ENCODE data around the gene PRAMEF33. TPM values are rescaled to one million over a fixed set of nuclear protein-coding genes. Genes with fewer than 3 reads are reported as not detected.
"Not testable (repeated sequence)": the region's sequence is repeated elsewhere in the genome, so short reads cannot be mapped to it uniquely, and the experiment has no call there.

PRAMEF33 gene
- total RNA-seq, 2 donors from 2014 or later: not detected

DNA sequence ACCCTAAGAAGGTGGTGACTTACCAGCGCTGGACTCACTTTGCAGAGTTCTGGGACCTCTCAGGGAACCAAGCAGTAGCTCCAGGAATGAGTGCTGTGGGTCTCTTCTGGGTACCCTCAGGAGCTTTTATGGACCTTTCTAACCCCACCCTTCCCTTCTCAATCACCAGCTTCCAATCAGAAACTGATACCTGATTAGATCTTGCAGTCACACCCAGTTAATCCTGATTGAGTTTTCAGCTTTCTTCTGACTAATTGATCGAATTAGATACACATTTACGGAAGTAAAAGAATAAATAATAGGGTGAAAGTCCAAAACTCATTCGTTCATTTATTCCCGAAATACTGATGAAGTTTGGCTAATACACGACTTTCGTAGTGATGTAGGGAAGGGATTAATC, 43.7 kb downstream of the PRAMEF33 start, which contains the start of gene PRAMEF14:
PRAMEF14 (minus strand) TSS at position 101 of the 400 bp plus-strand sequence. CDS start 1,820 bp downstream, outside the sequence.
- WGBS, 2 donors: 43 to 67% methylated on average over 7 of the region's 7 CpGs
- H3K27ac ChIP-seq; intact Hi-C loops (cut with DNase I): not testable (repeated sequence)

DNA sequence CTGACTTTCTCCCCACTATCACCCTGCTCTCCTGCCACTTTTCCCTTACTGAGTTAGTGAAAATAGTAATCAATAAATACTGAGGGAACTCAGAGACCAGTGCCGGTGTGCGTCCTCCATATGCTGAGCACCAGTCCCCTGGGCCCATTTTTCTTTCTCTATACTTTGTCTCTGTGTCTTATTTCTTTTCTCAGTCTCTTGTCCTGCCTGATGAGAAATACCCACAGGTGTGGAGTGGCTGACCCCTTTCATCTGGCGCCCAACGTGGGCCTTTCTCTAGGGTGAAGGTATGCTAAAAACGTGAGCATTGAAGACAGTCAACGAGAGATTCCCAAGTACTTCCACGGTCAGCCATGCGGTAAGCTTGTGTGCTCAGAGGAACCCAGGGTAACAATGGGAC, 50.1 kb downstream of the PRAMEF33 start:
- DNase-seq; H3K9me3 ChIP-seq; H3K4me1 ChIP-seq; H3K4me3 ChIP-seq; H3K36me3 ChIP-seq (replicated peaks in 1 of 2; ENCODE audit: insufficient read depth in 1 of 2, low read depth in 2 of 2); intact Hi-C loops (cut with DNase I); H3K27ac ChIP-seq; H3K27me3 ChIP-seq; ATAC-seq: not testable (repeated sequence)
- 78 to 89% methylated on average over 6 of the region's 8 CpGs for WGBS, 2 donors

More for the DNA sequence above, 43.7 kb downstream of the PRAMEF33 start, which contains the start of gene PRAMEF14:
- DNase-seq; H3K4me3 ChIP-seq; H3K4me1 ChIP-seq; H3K27me3 ChIP-seq; H3K9me3 ChIP-seq; H3K36me3 ChIP-seq (replicated peaks in 1 of 2; ENCODE audit: insufficient read depth in 1 of 2, low read depth in 2 of 2); ATAC-seq: not testable (repeated sequence)

DNA sequence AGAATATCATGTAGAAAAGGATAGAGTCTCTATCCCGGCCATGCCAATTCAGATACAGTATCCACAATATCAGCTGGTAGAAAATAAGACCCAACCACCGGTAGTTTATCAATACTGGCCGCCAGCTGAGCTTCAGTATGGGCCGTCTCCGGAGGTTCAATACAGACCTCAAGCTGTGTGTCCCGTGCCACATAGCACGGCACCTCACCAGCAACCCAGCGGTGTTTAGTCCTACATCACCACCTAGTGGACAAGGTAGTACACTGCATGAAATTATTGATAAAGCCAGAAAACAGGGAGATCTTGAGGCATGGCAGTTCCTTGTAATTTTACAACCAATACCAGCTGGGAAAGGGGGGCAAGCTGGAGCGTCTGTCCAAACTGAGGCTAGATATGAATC, 51.1 kb downstream of the PRAMEF33 start:
- H3K27me3 ChIP-seq; H3K4me3 ChIP-seq; H3K9me3 ChIP-seq; H3K27ac ChIP-seq; DNase-seq; H3K36me3 ChIP-seq (replicated peaks in 1 of 2; ENCODE audit: insufficient read depth in 1 of 2, low read depth in 2 of 2); intact Hi-C loops (cut with DNase I); ATAC-seq; H3K4me1 ChIP-seq: not testable (repeated sequence)
- WGBS, 2 donors: no CpG with 5 or more reads among the region's 9 CpGs

DNA sequence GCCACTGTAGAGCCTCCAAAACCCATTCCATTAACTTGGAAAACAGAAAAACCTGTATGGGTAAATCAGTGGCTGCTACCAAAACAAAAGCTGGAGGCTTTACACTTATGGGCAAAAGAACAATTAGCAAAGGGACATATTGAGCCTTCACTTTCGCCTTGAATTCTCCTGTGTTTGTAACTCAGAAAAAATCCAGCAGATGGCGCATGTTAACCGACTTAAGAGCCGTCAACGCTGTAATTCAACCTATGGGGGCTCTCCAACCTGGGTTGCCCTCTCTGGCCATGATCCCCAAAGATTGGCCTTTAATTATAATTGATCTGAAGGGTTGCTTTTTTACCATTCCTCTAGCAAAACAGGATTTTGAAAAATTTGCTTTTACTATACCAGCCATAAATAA, 53.4 kb downstream of the PRAMEF33 start:
- H3K27ac ChIP-seq; ATAC-seq; H3K4me3 ChIP-seq; intact Hi-C loops (cut with DNase I); H3K9me3 ChIP-seq; H3K36me3 ChIP-seq (replicated peaks in 1 of 2; ENCODE audit: insufficient read depth in 1 of 2, low read depth in 2 of 2); H3K27me3 ChIP-seq; H3K4me1 ChIP-seq: not testable (repeated sequence)
- WGBS, 2 donors: 0 to 1% methylated on average over 5 of the region's 5 CpGs
- DNase-seq: peak; percentile 16 to 35 (median 24)
- TF ChIP-seq, protein P1, sequence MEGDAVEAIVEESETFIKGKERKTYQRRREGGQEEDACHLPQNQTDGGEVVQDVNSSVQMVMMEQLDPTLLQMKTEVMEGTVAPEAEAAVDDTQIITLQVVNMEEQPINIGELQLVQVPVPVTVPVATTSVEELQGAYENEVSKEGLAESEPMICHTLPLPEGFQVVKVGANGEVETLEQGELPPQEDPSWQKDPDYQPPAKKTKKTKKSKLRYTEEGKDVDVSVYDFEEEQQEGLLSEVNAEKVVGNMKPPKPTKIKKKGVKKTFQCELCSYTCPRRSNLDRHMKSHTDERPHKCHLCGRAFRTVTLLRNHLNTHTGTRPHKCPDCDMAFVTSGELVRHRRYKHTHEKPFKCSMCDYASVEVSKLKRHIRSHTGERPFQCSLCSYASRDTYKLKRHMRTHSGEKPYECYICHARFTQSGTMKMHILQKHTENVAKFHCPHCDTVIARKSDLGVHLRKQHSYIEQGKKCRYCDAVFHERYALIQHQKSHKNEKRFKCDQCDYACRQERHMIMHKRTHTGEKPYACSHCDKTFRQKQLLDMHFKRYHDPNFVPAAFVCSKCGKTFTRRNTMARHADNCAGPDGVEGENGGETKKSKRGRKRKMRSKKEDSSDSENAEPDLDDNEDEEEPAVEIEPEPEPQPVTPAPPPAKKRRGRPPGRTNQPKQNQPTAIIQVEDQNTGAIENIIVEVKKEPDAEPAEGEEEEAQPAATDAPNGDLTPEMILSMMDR (IDR thresholded peaks at IDR 0.05): peak; percentile 34 to 52 (median 45)

Small RNA genes lying within 50 kb of the gene (small RNA-seq; reads per million reads assigned to genes)
- gene RNU6-771P: not detected

Other genes with a start within 250 kb of the PRAMEF33 start
- gene PRAMEF27, start 247.0 kb upstream of the PRAMEF33 start, total RNA-seq: not detected
- gene HNRNPCL3, start 242.8 kb upstream of the PRAMEF33 start, total RNA-seq: not detected
- gene PRAMEF25, start 232.8 kb upstream of the PRAMEF33 start, total RNA-seq: not detected
- gene HNRNPCL2, start 186.7 kb upstream of the PRAMEF33 start, total RNA-seq: not detected
- gene PRAMEF26, start 147.5 kb upstream of the PRAMEF33 start, total RNA-seq: not detected
- gene HNRNPCL4, start 137.9 kb upstream of the PRAMEF33 start, total RNA-seq: not detected
- not detected for gene PRAMEF9, start 131.7 kb upstream of the PRAMEF33 start, total RNA-seq
- gene PRAMEF13, start 102.1 kb upstream of the PRAMEF33 start, total RNA-seq: not detected
- gene PRAMEF18, start 77.4 kb upstream of the PRAMEF33 start, total RNA-seq: not detected
- not detected for gene PRAMEF5, start 49.3 kb upstream of the PRAMEF33 start, total RNA-seq
- not detected for gene PRAMEF8, start 18.4 kb upstream of the PRAMEF33 start, total RNA-seq
- gene PRAMEF15, start 12.0 kb downstream of the PRAMEF33 start, total RNA-seq: not detected
- gene PRAMEF14, start 43.6 kb downstream of the PRAMEF33 start, total RNA-seq: not detected
- gene PRAMEF19, start 68.4 kb downstream of the PRAMEF33 start, total RNA-seq: not detected
- not detected for gene PRAMEF17, start 86.1 kb downstream of the PRAMEF33 start, total RNA-seq
- gene PRAMEF20, start 106.9 kb downstream of the PRAMEF33 start, total RNA-seq: not detected
- gene LRRC38, start 210.5 kb downstream of the PRAMEF33 start, total RNA-seq: not detected